Amniotic epithelial cell (primary cell): ENCODE results near the gene FXYD5.
A peak's percentile ranks its signal among the peaks of the same experiment; 100 is the strongest.

Experiments
- DNase-seq: peaks from one replicate; pipeline ENCODE4 v3.0.0-alpha.2; 2010; ENCODE audit warnings: low read depth

Gene FXYD5

GRCh38 chr19:35214766-35215422 lies 60.4 kb downstream of the FXYD5 start:
- no peak for DNase-seq

GRCh38 chr19:35216016-35216832 lies 61.7 kb downstream of the FXYD5 start:
- DNase-seq: peak; percentile 9

GRCh38 chr19:35216833-35217648 lies 62.5 kb downstream of the FXYD5 start:
- no peak for DNase-seq

DNA sequence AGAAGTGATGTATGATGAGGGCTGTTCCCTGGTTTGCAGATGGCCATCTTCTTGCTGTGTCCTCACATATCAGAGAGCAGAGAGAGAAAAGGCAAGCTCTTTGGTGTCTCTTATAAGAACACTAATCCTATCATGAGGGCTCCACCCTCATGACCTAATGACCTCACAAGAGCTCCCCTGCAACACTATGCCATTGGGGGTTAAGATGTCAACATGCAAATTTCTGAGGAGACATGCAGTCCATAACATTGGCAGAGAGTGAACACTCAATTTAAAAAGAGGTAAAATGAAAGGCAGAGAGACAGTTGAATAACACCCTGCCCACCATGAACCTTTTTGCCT lies 63.1 kb downstream of the FXYD5 start:
- no peak for DNase-seq

GRCh38 chr19:35219008-35219407 lies 64.5 kb downstream of the FXYD5 start:
- no peak for DNase-seq
